ENCODE results near the gene GPR137. TPM values are rescaled to one million over a fixed set of nuclear protein-coding genes. Genes with fewer than 3 reads are reported as not detected.

Gene GPR137
- total and polyA plus RNA-seq, 9 of the 15 experiments (the other 6 are each of a cell fraction or from before 2014, with no cell fraction given): 0.32 to 26.7 (median 10.7) TPM

DNA sequence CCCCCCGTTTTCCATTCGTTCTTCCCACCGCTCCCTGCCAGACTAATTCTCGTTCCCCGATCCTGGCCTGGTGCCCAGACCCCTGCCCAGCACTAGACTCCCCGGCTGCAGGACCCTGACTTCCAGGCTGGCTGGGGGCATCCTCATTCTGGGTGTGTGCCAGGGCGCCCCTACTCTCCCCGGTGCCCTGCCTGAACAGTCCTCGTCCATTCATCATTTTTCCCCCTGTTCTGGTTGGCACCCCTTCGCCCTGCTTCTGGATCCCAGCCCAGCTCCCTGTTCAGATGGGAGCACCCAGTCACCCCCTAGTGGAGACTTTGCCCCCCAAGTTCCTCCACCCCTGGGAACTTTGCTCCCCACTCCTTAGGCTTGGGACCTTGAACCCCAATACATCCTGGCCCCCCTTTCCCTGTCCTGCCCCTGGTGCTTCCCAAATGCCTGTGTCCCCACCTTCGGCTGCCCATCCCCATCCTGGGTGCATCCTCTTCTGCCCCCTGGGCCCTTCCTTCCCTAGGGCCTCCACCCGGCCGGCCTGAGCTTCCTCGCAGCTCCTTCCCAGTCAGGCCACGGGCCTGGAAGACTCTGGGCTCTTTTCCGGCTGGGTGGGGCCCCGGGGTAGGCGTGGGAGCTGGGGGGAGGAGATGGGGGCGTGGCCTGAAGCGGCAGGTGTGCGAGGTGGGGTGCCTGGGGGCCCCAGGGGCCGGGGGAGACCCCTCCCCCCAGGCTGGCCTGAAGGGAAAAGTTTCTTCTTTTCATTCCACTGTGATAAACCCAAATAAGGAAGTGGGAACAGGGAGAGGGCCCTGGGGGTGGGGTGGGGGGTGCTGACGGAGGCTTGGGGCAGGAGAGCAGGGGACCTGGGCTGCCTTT lies 33.4 kb upstream of the GPR137 start (continued):
- TF ChIP-seq, protein P1, sequence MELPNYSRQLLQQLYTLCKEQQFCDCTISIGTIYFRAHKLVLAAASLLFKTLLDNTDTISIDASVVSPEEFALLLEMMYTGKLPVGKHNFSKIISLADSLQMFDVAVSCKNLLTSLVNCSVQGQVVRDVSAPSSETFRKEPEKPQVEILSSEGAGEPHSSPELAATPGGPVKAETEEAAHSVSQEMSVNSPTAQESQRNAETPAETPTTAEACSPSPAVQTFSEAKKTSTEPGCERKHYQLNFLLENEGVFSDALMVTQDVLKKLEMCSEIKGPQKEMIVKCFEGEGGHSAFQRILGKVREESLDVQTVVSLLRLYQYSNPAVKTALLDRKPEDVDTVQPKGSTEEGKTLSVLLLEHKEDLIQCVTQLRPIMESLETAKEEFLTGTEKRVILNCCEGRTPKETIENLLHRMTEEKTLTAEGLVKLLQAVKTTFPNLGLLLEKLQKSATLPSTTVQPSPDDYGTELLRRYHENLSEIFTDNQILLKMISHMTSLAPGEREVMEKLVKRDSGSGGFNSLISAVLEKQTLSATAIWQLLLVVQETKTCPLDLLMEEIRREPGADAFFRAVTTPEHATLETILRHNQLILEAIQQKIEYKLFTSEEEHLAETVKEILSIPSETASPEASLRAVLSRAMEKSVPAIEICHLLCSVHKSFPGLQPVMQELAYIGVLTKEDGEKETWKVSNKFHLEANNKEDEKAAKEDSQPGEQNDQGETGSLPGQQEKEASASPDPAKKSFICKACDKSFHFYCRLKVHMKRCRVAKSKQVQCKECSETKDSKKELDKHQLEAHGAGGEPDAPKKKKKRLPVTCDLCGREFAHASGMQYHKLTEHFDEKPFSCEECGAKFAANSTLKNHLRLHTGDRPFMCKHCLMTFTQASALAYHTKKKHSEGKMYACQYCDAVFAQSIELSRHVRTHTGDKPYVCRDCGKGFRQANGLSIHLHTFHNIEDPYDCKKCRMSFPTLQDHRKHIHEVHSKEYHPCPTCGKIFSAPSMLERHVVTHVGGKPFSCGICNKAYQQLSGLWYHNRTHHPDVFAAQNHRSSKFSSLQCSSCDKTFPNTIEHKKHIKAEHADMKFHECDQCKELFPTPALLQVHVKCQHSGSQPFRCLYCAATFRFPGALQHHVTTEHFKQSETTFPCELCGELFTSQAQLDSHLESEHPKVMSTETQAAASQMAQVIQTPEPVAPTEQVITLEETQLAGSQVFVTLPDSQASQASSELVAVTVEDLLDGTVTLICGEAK (IDR thresholded peaks at IDR 0.05): peak; percentile 56; the same call in 1 of the 2 replicates
- TF ChIP-seq, protein P1 (CRISPR knock-in tag; IDR thresholded peaks at IDR 0.05): no peak
- TF ChIP-seq SRF (CRISPR knock-in tag; IDR thresholded peaks at IDR 0.05) (0 out of 4 replicates have a peak, but pooled peaks of 1 of the 2 experiments have one; percentile 17), NR2F6 (CRISPR knock-in tag; IDR thresholded peaks at IDR 0.05) (0 out of 2 replicates have a peak, but pooled peaks have one; percentile 2), GTF2E2 (tag; IDR thresholded peaks at IDR 0.05) (no peak; the same call in 1 of the 2 replicates), CREB1 (IDR thresholded peaks at IDR 0.05) (peak; percentile 15; the same call in 1 of the 2 replicates), CREB1 (CRISPR knock-in tag; IDR thresholded peaks at IDR 0.05) (no peak), ZBTB7A (IDR thresholded peaks at IDR 0.05; ENCODE audit: borderline replicate concordance, control insufficient read depth, low read depth, low read length) (peak; percentile 39; the same call in 1 of the 2 replicates), MYC (IDR thresholded peaks at IDR 0.05; ENCODE audit: low read depth, low read length) (peak; percentile 22; the same call in 1 of the 2 replicates), MYC (CRISPR knock-in tag; IDR thresholded peaks at IDR 0.05; ENCODE audit: borderline replicate concordance, low read depth) (no peak), EGR1 (conservative IDR thresholded peaks at IDR 0.05) (peak; percentile 51)
- TF ChIP-seq, protein P2, sequence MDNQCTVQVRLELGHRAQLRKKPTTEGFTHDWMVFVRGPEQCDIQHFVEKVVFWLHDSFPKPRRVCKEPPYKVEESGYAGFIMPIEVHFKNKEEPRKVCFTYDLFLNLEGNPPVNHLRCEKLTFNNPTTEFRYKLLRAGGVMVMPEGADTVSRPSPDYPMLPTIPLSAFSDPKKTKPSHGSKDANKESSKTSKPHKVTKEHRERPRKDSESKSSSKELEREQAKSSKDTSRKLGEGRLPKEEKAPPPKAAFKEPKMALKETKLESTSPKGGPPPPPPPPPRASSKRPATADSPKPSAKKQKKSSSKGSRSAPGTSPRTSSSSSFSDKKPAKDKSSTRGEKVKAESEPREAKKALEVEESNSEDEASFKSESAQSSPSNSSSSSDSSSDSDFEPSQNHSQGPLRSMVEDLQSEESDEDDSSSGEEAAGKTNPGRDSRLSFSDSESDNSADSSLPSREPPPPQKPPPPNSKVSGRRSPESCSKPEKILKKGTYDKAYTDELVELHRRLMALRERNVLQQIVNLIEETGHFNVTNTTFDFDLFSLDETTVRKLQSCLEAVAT (IDR thresholded peaks at IDR 0.05): 0 out of 4 replicates have a peak, but pooled peaks of 1 of the 2 experiments have one; percentile 51
- TF ChIP-seq, protein P3, sequence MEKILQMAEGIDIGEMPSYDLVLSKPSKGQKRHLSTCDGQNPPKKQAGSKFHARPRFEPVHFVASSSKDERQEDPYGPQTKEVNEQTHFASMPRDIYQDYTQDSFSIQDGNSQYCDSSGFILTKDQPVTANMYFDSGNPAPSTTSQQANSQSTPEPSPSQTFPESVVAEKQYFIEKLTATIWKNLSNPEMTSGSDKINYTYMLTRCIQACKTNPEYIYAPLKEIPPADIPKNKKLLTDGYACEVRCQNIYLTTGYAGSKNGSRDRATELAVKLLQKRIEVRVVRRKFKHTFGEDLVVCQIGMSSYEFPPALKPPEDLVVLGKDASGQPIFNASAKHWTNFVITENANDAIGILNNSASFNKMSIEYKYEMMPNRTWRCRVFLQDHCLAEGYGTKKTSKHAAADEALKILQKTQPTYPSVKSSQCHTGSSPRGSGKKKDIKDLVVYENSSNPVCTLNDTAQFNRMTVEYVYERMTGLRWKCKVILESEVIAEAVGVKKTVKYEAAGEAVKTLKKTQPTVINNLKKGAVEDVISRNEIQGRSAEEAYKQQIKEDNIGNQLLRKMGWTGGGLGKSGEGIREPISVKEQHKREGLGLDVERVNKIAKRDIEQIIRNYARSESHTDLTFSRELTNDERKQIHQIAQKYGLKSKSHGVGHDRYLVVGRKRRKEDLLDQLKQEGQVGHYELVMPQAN (IDR thresholded peaks at IDR 0.05; ENCODE audit: borderline replicate concordance): peak; percentile 25; the same call in 1 of the 2 replicates
